Transverse colon (tissue), 4 donors: ENCODE measurements around the gene GATA5. TPM values are rescaled to one million over a fixed set of nuclear protein-coding genes. Genes with fewer than 3 reads are reported as not detected.

Experiments used
- DNase-seq: peaks from one replicate; pipeline ENCODE4 v3.0.0-alpha.2; 2019
- H3K27ac ChIP-seq, 4 donors: fragments of 200-600 bp; sonication (generic); 2 replicates each; pipeline ENCODE4 v1.5.1; 2016 to 2018; ENCODE audit warnings: inconsistent platforms in 4 of 4
- H3K27me3 ChIP-seq: fragments of 200-600 bp; sonication (generic); 2 replicates; pipeline ENCODE4 v1.5.1; 2017; ENCODE audit warnings: inconsistent platforms
- H3K36me3 ChIP-seq, 4 donors: fragments of 200-600 bp; sonication (generic); 2 replicates each; pipeline ENCODE4 v1.5.1; 2017 to 2019; ENCODE audit warnings: inconsistent platforms in 4 of 4
- H3K4me1 ChIP-seq, 4 donors: fragments of 200-600 bp; sonication (generic); 2 replicates each; pipeline ENCODE4 v1.5.1; 2017 to 2020; ENCODE audit warnings: inconsistent platforms in 4 of 4
- H3K4me3 ChIP-seq, 4 donors: fragments of 200-600 bp; sonication (generic); 1 replicate in 1 of 4; 2 replicates in 3 of 4; pipeline versions ENCODE4 v1.5.1 to v1.6.1; 2017 to 2019; ENCODE audit warnings: inconsistent platforms in 4 of 4
- H3K9me3 ChIP-seq, 2 donors: fragments of 200-600 bp; sonication (generic); 2 replicates each; pipeline ENCODE4 v1.5.1; 2017 to 2019; ENCODE audit warnings: inconsistent platforms in 2 of 2
- CTCF ChIP-seq, 5 experiments: fragments of 200-600 bp in 3 of 5; fragments of 450-650 bp in 2 of 5; sonication (generic) in 3 of 5; IDR thresholded peaks; 1 replicate in 2 of 5; 2 replicates in 3 of 5; pipeline ENCODE4 v1.5.1; 2016 to 2017; ENCODE audit warnings: antibody characterized with exemption in 5 of 5, inconsistent platforms in 3 of 5, mild to moderate bottlenecking in 2 of 5, moderate library complexity in 1 of 5
- EP300 ChIP-seq: sonication (generic); formaldehyde crosslinking; IDR thresholded peaks from one replicate; pipeline ENCODE4 v1.6.1; 2017; ENCODE audit warnings: antibody characterized with exemption, low read depth
- WGBS, 2 donors: methylation state at CpG; one replicate each; pipeline ENCODE4 v1.1.5; 2018; ENCODE audit warnings: low coverage in 1 of 2; 5-methylcytosine and 5-hydroxymethylcytosine counted together
- in situ Hi-C, 4 donors: fragments of 200-750 bp; cut with MboI; loops; one replicate each; pipeline versions ENCODE4 v1.15.0 to v1.15.1; 2017; ENCODE audit warnings: low sequenced_read_pairs in 3 of 4, low pct_ligation_motif_present in 1 of 4, low pct_unique_long_range_greater_than_20kb in 1 of 4
- intact Hi-C: fragments of 100-400 bp; cut with DNase I; formaldehyde crosslinking; loops from one replicate; pipeline ENCODE4 v1.15.1; 2023; ENCODE audit warnings: low total_unique reads
- total RNA-seq, 4 donors: library from RNA; depleted of rRNA; stranded (reverse); fragments of >200 nt; gene quantifications; one replicate each; pipeline ENCODE4 v1.1.0, GENCODE V29; 2016

The GATA5 gene
- total RNA-seq, 4 donors from 2014 or later: not detected

- no peak overlapping the region for H3K4me3 ChIP-seq
- no peaks in the 10 kb centered on the region for H3K9me3 ChIP-seq
- TF ChIP-seq EP300: no peak
- peak in 2 of 5 experiments; percentile 8 to 15 for TF ChIP-seq CTCF (IDR thresholded peaks at IDR 0.05)
- H3K27me3 ChIP-seq: no peaks in the 10 kb centered on the region
- DNase-seq: no peak
- H3K4me1 ChIP-seq: peaks cover 23 to 57% (median 49%) of the 10 kb centered on the region in 4 donors
- in situ Hi-C loops (no loop called here), intact Hi-C loops (loop anchor here (5.0 to 10.0 kb wide), 3 partner anchors 83 to 759 kb away; no protein-coding TSS in a partner anchor)
- no peaks in the 10 kb centered on the region for H3K36me3 ChIP-seq
- WGBS, 2 donors: 100% methylated on average over 1 to 4 of the region's 22 CpGs
- H3K27ac ChIP-seq: peak overlapping the region; percentile 71 to 92 (median 83)
These were observed 61.8 kb downstream of the GATA5 start for GRCh38 chr20:62413896-62414481.

Other genes with a start within 250 kb of the GATA5 start
- 100 to 1,000 TPM in 1 of 4 donors, 10 to 100 TPM in 3; 36.2 to 101 (median 73.3) TPM for gene OSBPL2, start 237.5 kb downstream of the GATA5 start, total RNA-seq
- gene ADRM1, start 173.0 kb downstream of the GATA5 start, total RNA-seq: 100 to 1,000 TPM in 3 of 4 donors, 10 to 100 TPM in 1; 41.8 to 126 (median 109) TPM
- 100 to 1,000 TPM in 2 of 4 donors, 10 to 100 TPM in 2; 33.2 to 269 (median 91.3) TPM for gene LAMA5, start 108.7 kb downstream of the GATA5 start, total RNA-seq
- 1,000 to 10,000 TPM in 3 of 4 donors, 100 to 1,000 TPM in 1; 585 to 2,728 (median 1,375) TPM for gene RPS21, start 88.9 kb downstream of the GATA5 start, total RNA-seq
- gene CABLES2, start 68.7 kb downstream of the GATA5 start, total RNA-seq: 10 to 100 TPM in 1 of 4 donors, 1 to 10 TPM in 3; 3.7 to 10.1 (median 8.5) TPM
- gene RBBP8NL, start 48.5 kb downstream of the GATA5 start, total RNA-seq: 1 to 10 TPM in 3 of 4 donors, under 1 TPM in 1; 0.75 to 9.4 (median 4.3) TPM
- 100 to 1,000 TPM in 1 of 4 donors, 10 to 100 TPM in 3; 13.7 to 375 (median 60.0) TPM for gene SLCO4A1, start 166.5 kb upstream of the GATA5 start, total RNA-seq
- 10 to 100 TPM in 1 of 4 donors, 1 to 10 TPM in 3; 1.5 to 23.9 (median 4.7) TPM for gene NTSR1, start 232.8 kb upstream of the GATA5 start, total RNA-seq